CD4-positive, alpha-beta T cell treated with Interferon alpha-2 for 1 hour (primary cell): ENCODE results near the gene EIF4EBP2.

ENCODE experiments used
- DNase-seq, 2 donors: peaks; one replicate each; pipeline ENCODE4 v3.0.0-alpha.2; 2020 to 2022

Gene EIF4EBP2

GRCh38 chr10:70379581-70380176, 24.3 kb upstream of the EIF4EBP2 start:
- DNase-seq: no peak

- DNase-seq: no peak
Observed at GRCh38 chr10:70380350-70381135, 23.4 kb upstream of the EIF4EBP2 start.

- peak; percentile 4 to 29 for DNase-seq
Observed at GRCh38 chr10:70381471-70382421, 22.2 kb upstream of the EIF4EBP2 start.

- DNase-seq: no peak
Observed at GRCh38 chr10:70391654-70392053, 12.3 kb upstream of the EIF4EBP2 start.

GRCh38 chr10:70396140-70396539, 7.8 kb upstream of the EIF4EBP2 start:
- DNase-seq: no peak

GRCh38 chr10:70399177-70399576, 4.8 kb upstream of the EIF4EBP2 start:
- no peak for DNase-seq

- no peak for DNase-seq
Observed at GRCh38 chr10:70403483-70404035, 386 bp upstream of the EIF4EBP2 start.

- DNase-seq: no peak
Observed at GRCh38 chr10:70404787-70405036, 767 bp downstream of the EIF4EBP2 start.

GRCh38 chr10:70405037-70405824, 1.3 kb downstream of the EIF4EBP2 start:
- DNase-seq: peak; percentile 46 to 48

- no peak for DNase-seq
Observed at GRCh38 chr10:70409772-70410171, 5.8 kb downstream of the EIF4EBP2 start.

- no peak for DNase-seq
Observed at GRCh38 chr10:70410608-70411007, 6.7 kb downstream of the EIF4EBP2 start.

GRCh38 chr10:70412356-70412755, 8.4 kb downstream of the EIF4EBP2 start:
- DNase-seq: no peak

- no peak for DNase-seq
Observed at GRCh38 chr10:70417568-70417967, 13.6 kb downstream of the EIF4EBP2 start.

- no peak for DNase-seq
Observed at GRCh38 chr10:70418229-70418628, 14.3 kb downstream of the EIF4EBP2 start.

- DNase-seq: no peak
Observed at GRCh38 chr10:70418713-70419112, 14.8 kb downstream of the EIF4EBP2 start.

- DNase-seq: no peak
Observed at GRCh38 chr10:70424320-70424719, 20.4 kb downstream of the EIF4EBP2 start.

- no peak for DNase-seq
Observed at GRCh38 chr10:70425096-70425495, 21.2 kb downstream of the EIF4EBP2 start.

- no peak for DNase-seq
Observed at GRCh38 chr10:70426823-70427222, 22.9 kb downstream of the EIF4EBP2 start.

- no peak for DNase-seq
Observed at GRCh38 chr10:70430493-70431445, 26.8 kb downstream of the EIF4EBP2 start.

- no peak for DNase-seq
Observed at GRCh38 chr10:70432101-70432500, 28.2 kb downstream of the EIF4EBP2 start.

GRCh38 chr10:70432561-70433263, 28.8 kb downstream of the EIF4EBP2 start:
- peak in 1 of 2 donors; percentile 13 for DNase-seq
